Endometrial microvascular endothelial cells (primary cell): ENCODE data around the gene GPATCH3. TPM values are rescaled to one million over a fixed set of nuclear protein-coding genes. Genes with fewer than 3 reads are reported as not detected.
"Not testable (repeated sequence)": the region's sequence is repeated elsewhere in the genome, so short reads cannot be mapped to it uniquely, and the experiment has no call there.

Experiments used
- in situ Hi-C: cut with HindIII; loops from 2 replicates; pipeline ENCODE4 v1.10.0; 2017; ENCODE audit warnings: low sequenced_read_pairs, low pct_unique_long_range_greater_than_20kb; ENCODE audit errors: inconsistent ontology term
- total RNA-seq: library from RNA; depleted of rRNA; stranded (reverse); fragments of >200 nt; gene quantifications from one replicate; pipeline ENCODE4 v1.2.3, GENCODE V29; 2015; ENCODE audit errors: inconsistent ontology term

Gene GPATCH3
- total RNA-seq, 1 donor from 2014 or later: 12.4 TPM

GRCh38 chr1:26852701-26853100 is 47.6 kb downstream of the GPATCH3 start:
- in situ Hi-C loops: no loop called here

GRCh38 chr1:26851106-26851684 is 49.1 kb downstream of the GPATCH3 start:
- in situ Hi-C loops: no loop called here

- in situ Hi-C loops: no loop called here
Observed at GRCh38 chr1:26848941-26849774, 51.1 kb downstream of the GPATCH3 start.

GRCh38 chr1:26848499-26848898 is 51.8 kb downstream of the GPATCH3 start:
- in situ Hi-C loops: no loop called here

- in situ Hi-C loops: not testable (repeated sequence)
Observed at GRCh38 chr1:26847826-26848225, 52.4 kb downstream of the GPATCH3 start.

GRCh38 chr1:26844424-26845196 is 55.7 kb downstream of the GPATCH3 start:
- in situ Hi-C loops: no loop called here

Other genes with a start within 250 kb of the GPATCH3 start
- gene ARID1A, start 204.5 kb downstream of the GPATCH3 start, total RNA-seq: 28.4 TPM
- gene PIGV, start 112.5 kb downstream of the GPATCH3 start, total RNA-seq: 4.9 TPM
- gene ZDHHC18, start 73.8 kb downstream of the GPATCH3 start, total RNA-seq: 15.5 TPM
- 3.1 TPM for gene SFN, start 37.3 kb downstream of the GPATCH3 start, total RNA-seq
- gene GPN2, start 10.2 kb downstream of the GPATCH3 start, total RNA-seq: 9.0 TPM
- gene NR0B2, start 13.5 kb upstream of the GPATCH3 start, total RNA-seq: not detected
- gene NUDC, start 21.3 kb upstream of the GPATCH3 start, total RNA-seq: 84.0 TPM
- gene KDF1, start 60.0 kb upstream of the GPATCH3 start, total RNA-seq: not detected
- 49.9 TPM for gene TRNP1, start 93.2 kb upstream of the GPATCH3 start, total RNA-seq
- 4.1 TPM for gene TENT5B, start 112.4 kb upstream of the GPATCH3 start, total RNA-seq